Immature natural killer cell (primary cell): Measurements from ENCODE around the gene SNRNP25. TPM values are rescaled to one million over a fixed set of nuclear protein-coding genes. Genes with fewer than 3 reads are reported as not detected.
A peak's percentile ranks its signal among the peaks of the same experiment; 100 is the strongest.

ENCODE experiments used
- DNase-seq, 3 donors: peaks; one replicate each; pipeline ENCODE4 v3.0.0; 2022; ENCODE audit warnings: mixed read lengths in 1 of 3
- H3K27ac Mint-ChIP-seq, 6 donors: one replicate each; pipeline ENCODE4 v1.8.0; 2020; ENCODE audit warnings: mixed read lengths in 6 of 6, mild to moderate bottlenecking in 5 of 6, inconsistent platforms in 4 of 6, moderate library complexity in 3 of 6
- H3K27me3 Mint-ChIP-seq, 3 donors: one replicate each; pipeline ENCODE4 v1.8.0; 2020 to 2021; ENCODE audit warnings: low read depth in 3 of 3, mild to moderate bottlenecking in 3 of 3, mixed read lengths in 3 of 3, moderate library complexity in 3 of 3, inconsistent platforms in 1 of 3
- H3K36me3 Mint-ChIP-seq, 3 donors: one replicate each; pipeline ENCODE4 v1.8.0; 2020; ENCODE audit warnings: mixed read lengths in 3 of 3, inconsistent platforms in 2 of 3, mild to moderate bottlenecking in 2 of 3
- H3K4me1 Mint-ChIP-seq, 2 donors: one replicate each; pipeline ENCODE4 v1.8.0; 2020; ENCODE audit warnings: inconsistent platforms in 2 of 2, mild to moderate bottlenecking in 2 of 2, mixed read lengths in 2 of 2, moderate library complexity in 1 of 2
- H3K4me3 Mint-ChIP-seq, 5 donors: one replicate each; pipeline ENCODE4 v1.8.0; 2020; ENCODE audit warnings: mild to moderate bottlenecking in 5 of 5, mixed read lengths in 5 of 5, inconsistent platforms in 3 of 5, moderate library complexity in 3 of 5
- H3K9me3 Mint-ChIP-seq, 6 donors: one replicate each; pipeline ENCODE4 v1.8.0; 2020; ENCODE audit warnings: mild to moderate bottlenecking in 6 of 6, mixed read lengths in 6 of 6, inconsistent platforms in 4 of 6, moderate library complexity in 3 of 6
- polyA plus RNA-seq, 3 donors: library from polyadenylated mRNA; unstranded; fragments of 300-500 nt; fragmentation: Illumina TruSeq; gene quantifications; one replicate each; pipeline ENCODE4 v1.2.3, GENCODE V29; 2021

Gene SNRNP25
- polyA plus RNA-seq, 3 donors from 2014 or later = 22.0 to 51.1 (median 30.7) TPM

- H3K27ac Mint-ChIP-seq = peak overlapping the region; percentile 21 to 93 (median 68)
- H3K9me3 Mint-ChIP-seq = no peaks in the 10 kb centered on the region
- H3K4me3 Mint-ChIP-seq = peak overlapping the region in 2 of 5 donors; percentile 25 to 55
- no peak for DNase-seq
- peaks cover 48 to 50% of the 10 kb centered on the region in 2 donors for H3K4me1 Mint-ChIP-seq
- H3K36me3 Mint-ChIP-seq = peaks cover 0 to 8% (median 0%) of the 10 kb centered on the region in 3 donors
- H3K27me3 Mint-ChIP-seq = peaks cover 0 to 9% (median 6%) of the 10 kb centered on the region in 3 donors
These were observed 29.5 kb downstream of the SNRNP25 start for GRCh38 chr16:83060-83603.

- Mint-ChIP-seq H3K4me1 (peaks cover 43 to 44% of the 10 kb centered on the region in 2 donors), H3K36me3 (peaks cover 0 to 8% (median 0%) of the 10 kb centered on the region in 3 donors), H3K4me3 (peak overlapping the region; percentile 59 to 81 (median 75)), H3K27me3 (peaks cover 0 to 9% (median 6%) of the 10 kb centered on the region in 3 donors), H3K9me3 (no peaks in the 10 kb centered on the region), H3K27ac (peak overlapping the region; percentile 90 to 97 (median 92))
- peak in 2 of 3 donors; percentile 34 to 40 for DNase-seq
These were observed 30.4 kb downstream of the SNRNP25 start for GRCh38 chr16:83781-84615.

DNA sequence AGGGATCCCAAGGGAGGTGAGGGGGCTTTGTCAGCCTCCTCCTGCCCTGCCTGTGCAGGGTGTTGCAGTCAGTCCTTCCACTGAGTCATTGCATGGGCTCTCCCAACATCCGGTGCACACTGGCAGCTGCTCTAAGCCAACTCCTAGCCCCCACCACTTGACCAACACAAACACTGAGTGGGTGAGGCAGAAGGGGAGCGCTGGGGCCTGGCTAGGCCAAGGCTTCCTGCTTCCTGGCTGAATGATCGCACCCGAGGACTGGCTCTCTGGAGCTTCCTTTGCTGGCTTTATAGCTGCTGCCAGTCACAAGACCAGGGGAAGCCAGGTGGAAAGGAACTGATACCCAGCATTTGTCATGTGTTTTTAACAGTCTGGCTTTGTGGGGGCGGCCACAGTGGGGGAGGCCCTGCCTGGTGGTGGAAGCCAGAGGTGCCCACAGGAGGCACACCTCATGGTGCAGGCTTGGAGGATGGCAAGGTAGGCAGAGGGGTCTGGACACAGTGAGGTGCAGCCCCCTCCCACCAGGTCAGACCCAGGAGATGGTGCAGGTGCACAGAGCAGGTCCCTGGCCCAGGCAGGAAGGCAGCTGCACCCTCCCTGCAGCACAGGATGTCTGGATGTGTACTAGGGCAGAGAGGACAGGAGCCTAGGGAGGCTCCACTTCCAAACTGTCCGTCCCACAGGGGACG is 31.2 kb downstream of the SNRNP25 start:
- H3K27ac Mint-ChIP-seq = peak overlapping the region; percentile 90 to 94 (median 92)
- no peaks in the 10 kb centered on the region for H3K9me3 Mint-ChIP-seq
- peak overlapping the region; percentile 62 to 81 (median 72) for H3K4me3 Mint-ChIP-seq
- peaks cover 34 to 37% of the 10 kb centered on the region in 2 donors for H3K4me1 Mint-ChIP-seq
- H3K27me3 Mint-ChIP-seq = peaks cover 0 to 6% (median 5%) of the 10 kb centered on the region in 3 donors
- DNase-seq = peak; percentile 58 to 67 (median 59)
- H3K36me3 Mint-ChIP-seq = peaks cover 0 to 8% (median 0%) of the 10 kb centered on the region in 3 donors

GRCh38 chr16:85407-85782 is 31.8 kb downstream of the SNRNP25 start:
- Mint-ChIP-seq H3K9me3 (no peaks in the 10 kb centered on the region), H3K27me3 (peaks cover 0 to 6% (median 5%) of the 10 kb centered on the region in 3 donors), H3K4me1 (peaks cover 31 to 37% of the 10 kb centered on the region in 2 donors), H3K27ac (peak overlapping the region in 5 of 6 donors; percentile 90 to 94 (median 91)), H3K4me3 (peak overlapping the region in 1 of 5 donors; percentile 27), H3K36me3 (peaks cover 0 to 9% (median 0%) of the 10 kb centered on the region in 3 donors)
- no peak for DNase-seq

DNA sequence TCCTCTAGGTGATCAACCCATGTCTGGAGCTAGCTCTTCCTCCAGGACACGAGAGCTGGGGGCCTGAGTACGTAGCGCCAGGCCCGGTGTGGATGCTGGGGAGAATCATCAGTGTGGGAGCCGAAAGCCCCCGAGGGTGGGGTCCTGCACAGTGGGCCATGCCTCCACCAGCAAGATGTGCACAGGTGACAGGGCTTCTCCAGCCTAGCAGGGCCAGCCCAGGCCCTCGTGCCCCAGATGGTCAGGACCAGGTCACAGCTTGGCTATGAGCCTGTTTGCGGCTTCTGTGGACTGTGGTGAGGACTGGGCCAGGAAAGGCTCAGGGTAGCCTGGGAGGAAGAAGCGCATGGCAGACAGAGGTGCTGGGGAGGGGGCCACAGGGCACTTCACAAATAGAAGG is 32.2 kb downstream of the SNRNP25 start:
- H3K36me3 Mint-ChIP-seq = peaks cover 0 to 12% (median 0%) of the 10 kb centered on the region in 3 donors
- peaks cover 31 to 37% of the 10 kb centered on the region in 2 donors for H3K4me1 Mint-ChIP-seq
- H3K9me3 Mint-ChIP-seq = no peaks in the 10 kb centered on the region

GRCh38 chr16:86483-86952 is 32.9 kb downstream of the SNRNP25 start:
- Mint-ChIP-seq H3K9me3 (no peaks in the 10 kb centered on the region), H3K27ac (peak overlapping the region in 3 of 6 donors; percentile 27 to 77 (median 74)), H3K4me3 (no peak overlapping the region)

More for the DNA sequence above, 32.2 kb downstream of the SNRNP25 start:
- DNase-seq = no peak
- peak overlapping the region in 1 of 5 donors; percentile 27 for H3K4me3 Mint-ChIP-seq
- H3K27me3 Mint-ChIP-seq = peaks cover 0 to 6% (median 5%) of the 10 kb centered on the region in 3 donors
- H3K27ac Mint-ChIP-seq = peak overlapping the region; percentile 27 to 89 (median 76)

GRCh38 chr16:88613-89012 is 35.0 kb downstream of the SNRNP25 start:
- no peak overlapping the region for H3K27ac Mint-ChIP-seq

More at GRCh38 chr16:86483-86952, 32.9 kb downstream of the SNRNP25 start:
- no peak for DNase-seq
- H3K27me3 Mint-ChIP-seq = peaks cover 0 to 6% (median 5%) of the 10 kb centered on the region in 3 donors
- H3K4me1 Mint-ChIP-seq = peaks cover 31 to 37% of the 10 kb centered on the region in 2 donors
- H3K36me3 Mint-ChIP-seq = peaks cover 0 to 12% (median 0%) of the 10 kb centered on the region in 3 donors

GRCh38 chr16:89391-90302 is 36.0 kb downstream of the SNRNP25 start:
- Mint-ChIP-seq H3K27me3 (peaks cover 0 to 2% (median 2%) of the 10 kb centered on the region in 3 donors), H3K27ac (no peak overlapping the region), H3K36me3 (peaks cover 0 to 12% (median 0%) of the 10 kb centered on the region in 3 donors), H3K4me1 (peaks cover 13 to 14% of the 10 kb centered on the region in 2 donors), H3K4me3 (no peak overlapping the region), H3K9me3 (no peaks in the 10 kb centered on the region)
- DNase-seq = no peak

More at GRCh38 chr16:88613-89012, 35.0 kb downstream of the SNRNP25 start:
- Mint-ChIP-seq H3K9me3 (no peaks in the 10 kb centered on the region), H3K36me3 (peaks cover 0 to 16% (median 0%) of the 10 kb centered on the region in 3 donors), H3K4me3 (no peak overlapping the region), H3K4me1 (peaks cover 23 to 24% of the 10 kb centered on the region in 2 donors), H3K27me3 (peaks cover under 1 to 6% (median 2%) of the 10 kb centered on the region in 3 donors)
- DNase-seq = no peak

DNA sequence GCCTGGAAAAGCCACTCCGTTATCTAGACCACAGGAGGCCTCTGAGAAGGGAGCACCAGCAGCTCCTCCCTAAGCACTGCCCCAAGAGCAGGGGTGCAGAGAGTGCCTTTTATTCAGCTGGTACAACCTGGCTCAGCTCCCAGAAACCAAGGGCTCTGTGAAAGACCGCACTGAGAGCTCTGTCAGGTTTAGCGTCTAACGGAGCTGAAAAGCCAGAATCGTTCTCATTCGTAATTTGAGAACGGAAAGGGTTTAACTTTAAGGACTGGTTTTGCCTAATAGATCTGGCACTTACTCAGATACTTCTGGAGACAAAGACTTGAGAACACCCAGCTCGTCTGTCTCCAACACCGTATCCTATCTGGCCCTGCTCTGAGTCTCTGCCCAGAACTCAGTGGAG is 37.9 kb downstream of the SNRNP25 start:
- H3K4me3 Mint-ChIP-seq = no peak overlapping the region
- H3K4me1 Mint-ChIP-seq = peaks cover 0 to 2% of the 10 kb centered on the region in 2 donors
- H3K27ac Mint-ChIP-seq = peak overlapping the region in 2 of 6 donors; percentile 26 to 58
- H3K9me3 Mint-ChIP-seq = no peaks in the 10 kb centered on the region
- DNase-seq = no peak
- H3K36me3 Mint-ChIP-seq = peaks cover 0 to 12% (median 0%) of the 10 kb centered on the region in 3 donors
- H3K27me3 Mint-ChIP-seq = peaks cover 0 to 2% (median 2%) of the 10 kb centered on the region in 3 donors

DNA sequence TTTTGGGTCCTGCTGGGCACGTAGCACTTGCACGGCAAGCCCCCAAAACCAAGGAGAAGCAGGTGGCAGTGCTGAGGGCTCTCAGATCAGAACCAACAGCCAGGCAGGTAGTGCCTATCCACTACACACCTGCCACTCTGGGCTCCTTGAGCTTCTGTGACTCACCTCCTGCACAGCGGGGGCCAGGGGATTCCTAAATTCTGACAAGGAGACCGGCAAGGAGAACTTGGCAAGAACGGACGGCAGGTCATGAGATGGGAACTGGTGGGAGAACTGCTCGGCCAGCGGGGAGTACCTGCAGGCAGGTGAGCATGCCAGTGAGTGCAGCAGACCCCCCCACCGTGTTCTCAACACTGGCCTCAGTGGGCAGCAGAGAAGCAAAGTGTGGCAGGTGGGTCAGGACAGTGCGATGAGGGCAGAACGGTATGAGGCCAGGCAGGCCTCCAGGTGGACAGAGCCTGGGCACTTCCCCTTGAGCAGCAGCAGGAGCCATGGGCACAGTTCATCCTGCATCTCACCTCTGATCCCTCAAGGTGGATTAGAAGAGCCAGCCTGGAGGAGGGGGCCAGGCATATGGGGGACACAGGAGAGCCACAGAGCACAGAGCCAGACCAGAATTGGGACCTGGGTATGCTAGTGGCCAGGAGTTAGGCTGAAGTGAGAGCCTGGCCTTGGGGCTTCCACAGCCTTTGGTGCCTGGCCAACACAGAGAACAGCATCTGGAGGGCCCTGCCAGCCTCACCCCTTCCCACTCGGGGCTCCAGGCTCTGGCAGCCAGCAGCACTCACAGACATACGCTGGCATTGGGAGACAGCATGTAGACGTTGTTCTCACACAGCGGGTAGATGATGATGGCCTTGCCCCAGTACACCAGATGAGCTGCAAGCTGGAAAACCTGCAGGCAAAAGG is 39.1 kb downstream of the SNRNP25 start:
- no peak overlapping the region for H3K4me3 Mint-ChIP-seq
- peaks cover 0 to 2% (median 2%) of the 10 kb centered on the region in 3 donors for H3K27me3 Mint-ChIP-seq
- peaks cover 7% of the 10 kb centered on the region in 2 donors for H3K4me1 Mint-ChIP-seq
- H3K27ac Mint-ChIP-seq = no peak overlapping the region
- DNase-seq = no peak
- peaks cover 0 to 15% (median 0%) of the 10 kb centered on the region in 3 donors for H3K36me3 Mint-ChIP-seq
- no peaks in the 10 kb centered on the region for H3K9me3 Mint-ChIP-seq

- peaks cover 0 to 19% (median 3%) of the 10 kb centered on the region in 3 donors for H3K36me3 Mint-ChIP-seq
- H3K27me3 Mint-ChIP-seq = peaks cover 0 to 2% (median 2%) of the 10 kb centered on the region in 3 donors
- DNase-seq = no peak
- peak overlapping the region in 2 of 6 donors; percentile 22 to 58 for H3K27ac Mint-ChIP-seq
- peaks cover 7% of the 10 kb centered on the region in 2 donors for H3K4me1 Mint-ChIP-seq
- H3K9me3 Mint-ChIP-seq = no peaks in the 10 kb centered on the region
- no peak overlapping the region for H3K4me3 Mint-ChIP-seq
These were observed 41.3 kb downstream of the SNRNP25 start for GRCh38 chr16:94918-95265.
